ENCODE measurements around the gene SNX1.

The SNX1 gene

DNA sequence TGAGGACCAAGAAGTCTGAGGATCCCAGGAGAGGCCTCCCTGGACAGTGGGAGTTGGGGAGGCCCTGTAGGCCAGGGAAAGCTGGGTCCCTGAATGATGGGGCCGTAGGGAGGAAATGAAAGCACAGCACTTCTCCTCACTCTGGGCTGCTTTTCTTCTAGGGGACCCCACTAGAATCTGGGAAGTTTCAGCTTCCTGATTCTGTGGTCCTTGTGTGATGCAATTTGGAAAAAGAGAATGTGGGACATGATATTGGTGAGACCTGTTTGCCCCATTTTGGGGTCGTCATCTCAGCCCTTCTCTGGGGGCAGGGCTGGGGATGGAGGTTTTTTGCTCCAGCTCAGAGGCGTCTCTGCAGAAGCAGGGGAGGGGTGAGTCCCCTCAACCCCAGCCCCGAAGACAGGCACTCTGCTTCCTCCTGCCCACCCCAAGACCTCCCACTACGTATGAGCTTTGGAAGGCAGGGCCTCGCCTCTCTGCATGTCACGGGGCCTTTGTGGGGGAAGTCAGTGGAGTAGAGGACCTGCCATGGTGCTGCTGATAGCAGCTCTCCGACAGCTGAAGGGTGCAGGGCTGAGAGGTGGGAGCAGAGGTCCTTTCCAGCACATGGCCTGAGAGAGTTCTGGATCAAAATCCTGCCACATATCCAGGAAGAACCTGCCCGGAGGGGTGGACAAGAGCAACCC, 54.3 kb downstream of the SNX1 start:
- H3K27ac ChIP-seq, result no peak overlapping the region
- TF ChIP-seq, protein P1, sequence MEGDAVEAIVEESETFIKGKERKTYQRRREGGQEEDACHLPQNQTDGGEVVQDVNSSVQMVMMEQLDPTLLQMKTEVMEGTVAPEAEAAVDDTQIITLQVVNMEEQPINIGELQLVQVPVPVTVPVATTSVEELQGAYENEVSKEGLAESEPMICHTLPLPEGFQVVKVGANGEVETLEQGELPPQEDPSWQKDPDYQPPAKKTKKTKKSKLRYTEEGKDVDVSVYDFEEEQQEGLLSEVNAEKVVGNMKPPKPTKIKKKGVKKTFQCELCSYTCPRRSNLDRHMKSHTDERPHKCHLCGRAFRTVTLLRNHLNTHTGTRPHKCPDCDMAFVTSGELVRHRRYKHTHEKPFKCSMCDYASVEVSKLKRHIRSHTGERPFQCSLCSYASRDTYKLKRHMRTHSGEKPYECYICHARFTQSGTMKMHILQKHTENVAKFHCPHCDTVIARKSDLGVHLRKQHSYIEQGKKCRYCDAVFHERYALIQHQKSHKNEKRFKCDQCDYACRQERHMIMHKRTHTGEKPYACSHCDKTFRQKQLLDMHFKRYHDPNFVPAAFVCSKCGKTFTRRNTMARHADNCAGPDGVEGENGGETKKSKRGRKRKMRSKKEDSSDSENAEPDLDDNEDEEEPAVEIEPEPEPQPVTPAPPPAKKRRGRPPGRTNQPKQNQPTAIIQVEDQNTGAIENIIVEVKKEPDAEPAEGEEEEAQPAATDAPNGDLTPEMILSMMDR (conservative IDR thresholded peaks at IDR 0.05), result no peak
- TF ChIP-seq ZFX (IDR thresholded peaks at IDR 0.05), result no peak

DNA sequence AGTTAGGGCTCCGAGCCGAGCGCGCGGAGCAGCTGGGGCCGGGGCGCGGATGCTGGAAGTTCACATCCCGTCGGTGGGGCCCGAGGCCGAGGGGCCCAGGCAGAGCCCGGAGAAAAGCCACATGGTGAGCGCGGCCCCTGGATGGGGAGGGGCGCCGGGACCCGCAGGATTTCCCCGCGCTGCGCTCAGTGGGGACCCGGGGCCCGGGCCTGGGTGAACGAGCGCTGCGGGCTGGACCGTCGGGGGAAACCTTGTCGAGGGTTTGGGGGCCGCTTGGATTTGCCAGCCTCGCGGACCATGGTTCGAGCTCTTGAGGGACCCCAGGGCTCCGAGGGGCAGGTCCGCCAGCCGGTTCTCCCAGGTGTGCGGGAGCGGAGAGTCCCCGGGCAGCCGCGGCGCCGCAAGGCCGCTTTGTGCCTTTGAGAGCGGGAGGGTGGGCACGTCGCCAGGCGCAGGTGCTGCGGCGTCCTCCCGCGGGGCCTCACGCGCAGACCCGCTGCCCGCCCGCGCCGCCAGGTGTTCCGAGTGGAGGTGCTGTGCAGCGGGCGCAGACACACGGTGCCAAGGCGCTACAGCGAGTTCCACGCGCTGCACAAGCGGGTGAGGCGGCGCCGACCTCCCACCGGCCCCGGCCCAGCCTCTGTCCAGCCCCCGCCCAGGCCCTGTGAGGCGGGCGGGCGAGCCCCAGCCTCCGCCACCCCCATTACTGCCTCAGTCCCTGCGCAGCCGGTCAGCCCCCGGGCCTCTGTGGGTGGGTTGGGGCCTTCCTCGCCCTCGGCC, 56.1 kb downstream of the SNX1 start, which contains the start of gene SNX22:
Gene SNX22 (plus strand): TSS at position 5 of the 780 bp plus-strand sequence. CDS start 45 bp downstream, at position 50.
- peak within 1 kb of the TSS; percentile 32 for H3K27ac ChIP-seq
- TF ChIP-seq, protein P1 (conservative IDR thresholded peaks at IDR 0.05), result no peak
- no peak for TF ChIP-seq ZFX (IDR thresholded peaks at IDR 0.05)

DNA sequence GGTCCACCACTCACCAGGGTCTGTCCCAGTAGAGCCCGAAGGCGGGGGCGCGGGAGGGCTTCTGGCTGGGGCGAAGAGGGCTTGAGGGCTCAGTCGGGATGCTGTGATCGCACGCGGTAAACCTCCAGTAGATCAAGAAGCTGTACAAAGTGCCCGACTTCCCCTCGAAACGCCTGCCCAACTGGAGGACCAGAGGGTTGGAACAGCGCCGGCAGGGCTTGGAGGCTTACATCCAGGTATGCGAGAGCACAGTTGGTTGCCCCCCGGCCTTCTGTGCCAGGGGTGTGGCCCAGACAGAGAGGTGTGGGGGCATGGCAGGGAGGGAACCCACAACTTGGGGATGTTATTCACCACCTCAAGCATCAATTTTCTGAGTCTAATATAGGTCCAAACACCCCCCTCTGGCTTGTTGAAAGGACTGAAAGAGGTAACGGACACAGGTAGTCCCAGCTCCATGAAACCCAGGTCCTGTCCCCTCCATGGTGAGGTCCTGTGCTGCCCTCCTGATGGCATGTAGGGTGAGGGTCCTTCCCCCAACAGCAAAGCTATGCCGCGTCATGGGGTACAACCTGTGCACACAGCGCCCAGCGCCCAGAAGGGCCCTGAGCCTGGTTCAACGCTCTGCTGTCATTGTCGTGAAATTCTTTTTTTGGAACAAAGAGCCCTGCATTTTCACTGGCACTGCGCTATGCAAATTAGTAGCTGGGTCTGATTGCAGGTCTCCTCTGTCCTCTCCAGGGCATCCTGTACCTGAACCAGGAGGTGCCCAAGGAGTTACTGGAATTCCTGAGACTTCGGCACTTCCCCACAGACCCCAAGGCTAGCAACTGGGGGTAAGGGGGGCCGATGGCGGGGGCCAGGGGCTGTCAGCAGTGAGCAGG, 57.0 kb downstream of the SNX1 start:
- no peak overlapping the region for H3K27ac ChIP-seq
- TF ChIP-seq, protein P1 (conservative IDR thresholded peaks at IDR 0.05), result no peak
- TF ChIP-seq ZFX (IDR thresholded peaks at IDR 0.05), result no peak

DNA sequence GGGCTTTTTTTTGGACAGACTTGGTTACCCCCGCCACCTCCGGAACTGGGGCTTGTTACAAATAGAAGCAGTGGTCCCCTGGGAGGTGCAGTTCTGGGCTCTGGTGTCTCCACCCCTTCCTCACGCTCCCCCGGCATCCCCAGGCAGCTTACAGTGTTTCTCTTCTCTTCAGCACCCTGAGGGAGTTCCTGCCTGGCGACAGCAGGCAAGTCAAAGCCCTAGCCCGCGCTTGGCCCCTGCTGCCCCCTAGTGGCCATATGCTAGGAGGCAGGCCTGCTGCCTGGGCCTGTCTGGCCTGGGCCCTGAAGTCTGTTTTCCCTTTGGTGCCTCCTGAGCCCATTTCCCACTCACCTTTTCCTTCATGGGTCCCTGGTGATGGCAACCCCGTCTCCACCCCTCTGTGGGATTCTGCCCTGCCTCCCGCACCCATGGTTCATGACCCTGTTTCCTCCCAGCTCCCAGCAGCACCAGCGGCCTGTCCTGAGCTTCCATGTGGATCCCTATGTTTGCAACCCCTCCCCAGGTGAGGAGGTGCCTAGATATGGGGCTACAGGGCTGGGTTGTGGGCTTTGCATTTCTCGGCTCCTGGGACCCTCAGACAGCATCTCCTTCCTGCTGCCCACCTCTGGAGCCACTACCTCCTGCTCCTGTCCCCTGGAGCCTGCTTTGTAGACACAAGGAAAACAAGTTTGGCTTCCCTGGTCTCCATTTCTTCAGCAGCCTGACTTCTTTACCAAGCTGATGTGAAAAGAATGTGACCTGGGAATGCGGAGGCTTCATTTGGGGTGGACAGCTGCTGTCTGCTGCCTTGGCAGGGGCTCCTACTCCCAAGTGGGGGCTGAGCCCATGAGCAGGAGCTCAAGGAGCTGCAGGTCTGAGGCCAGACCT, 57.9 kb downstream of the SNX1 start:
- H3K27ac ChIP-seq, result peak overlapping the region; percentile 31
- TF ChIP-seq, protein P1 (conservative IDR thresholded peaks at IDR 0.05), result peak; percentile 99
- TF ChIP-seq ZFX (IDR thresholded peaks at IDR 0.05), result no peak

DNA sequence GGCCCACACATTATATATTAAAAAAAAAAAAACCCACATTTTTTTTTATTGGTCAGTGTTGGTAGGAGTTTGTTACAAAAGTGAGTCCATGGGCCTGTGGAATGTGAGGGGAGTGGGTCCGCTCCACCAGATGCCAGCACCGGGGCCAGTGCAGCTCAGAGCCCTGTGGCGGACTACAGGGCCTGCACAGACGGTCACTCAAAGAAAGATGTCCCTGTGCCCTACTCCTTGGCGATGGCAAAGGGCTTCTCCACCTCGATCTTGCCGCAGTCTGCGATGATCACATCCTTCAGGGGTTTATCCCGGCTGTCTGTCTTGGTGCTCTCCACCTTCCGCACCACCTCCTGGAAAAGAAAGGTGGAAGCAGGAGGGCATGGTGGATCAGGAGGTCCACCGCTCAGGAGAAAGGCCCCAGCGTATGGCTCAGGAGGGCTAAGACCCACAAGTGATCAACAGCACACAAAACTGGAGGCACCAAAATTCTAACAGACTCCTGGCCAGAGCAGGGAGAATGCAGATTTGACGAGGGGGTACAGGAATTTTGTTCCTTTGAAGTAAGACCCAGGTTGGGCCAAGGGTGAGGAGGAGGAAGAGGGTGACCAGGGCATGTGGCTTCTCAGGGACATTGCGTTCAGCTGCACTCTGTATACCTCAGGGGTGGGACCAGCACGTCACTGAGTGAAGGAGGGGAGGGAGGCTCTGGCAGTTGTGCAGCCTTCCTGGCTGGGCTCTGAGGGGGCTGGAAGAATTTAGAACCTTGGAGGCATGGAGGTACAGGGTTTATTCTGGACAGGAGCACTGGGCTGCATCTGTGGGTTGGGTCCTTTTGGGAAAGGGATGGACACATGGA, 60.2 kb downstream of the SNX1 start:
- TF ChIP-seq, protein P1 (conservative IDR thresholded peaks at IDR 0.05), result no peak
- no peak for TF ChIP-seq ZFX (IDR thresholded peaks at IDR 0.05)
- no peak overlapping the region for H3K27ac ChIP-seq

All from C4-2B (cell line).